Caki2 (cell line): Measurements from ENCODE around the gene PLA2G3. TPM values are rescaled to one million over a fixed set of nuclear protein-coding genes. Genes with fewer than 3 reads are reported as not detected.
A peak's percentile ranks its signal among the peaks of the same experiment; 100 is the strongest.

Experiments used
- DNase-seq: peaks from one replicate; pipeline ENCODE4 v3.0.0-alpha.2; 2015; ENCODE audit warnings: low read depth
- in situ Hi-C: cut with HindIII; loops from 2 replicates; pipeline ENCODE4 v1.10.0; 2016; ENCODE audit warnings: low sequenced_read_pairs, low pct_unique_long_range_greater_than_20kb, mixed read lengths
- total RNA-seq: library from RNA; depleted of rRNA; stranded (reverse); fragments of >200 nt; shearing (Covaris generic); gene quantifications from 2 replicates; pipeline ENCODE4 v1.2.3, GENCODE V29; 2014; ENCODE audit warnings: low replicate concordance

PLA2G3 gene
- total RNA-seq, 1 experiment from 2014 or later, result not detected

DNA sequence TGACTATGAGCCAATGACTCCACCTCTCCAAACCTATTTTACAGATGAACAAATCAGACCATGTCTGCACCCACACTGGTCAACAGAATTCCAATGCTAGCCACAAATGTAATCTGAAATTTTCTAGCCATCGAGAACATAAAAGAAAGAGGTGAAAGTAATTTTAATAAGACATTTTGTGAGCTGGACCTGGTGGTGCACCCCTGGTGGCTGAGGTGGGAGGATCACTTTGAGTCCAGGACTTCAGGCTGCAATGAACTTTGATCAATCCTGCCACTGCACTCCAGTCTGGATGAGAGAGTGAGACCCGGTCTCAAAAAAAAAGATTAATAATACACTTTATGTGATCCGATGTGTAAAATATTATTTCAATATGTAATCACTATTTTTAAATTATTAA lies 10.3 kb upstream of the PLA2G3 start:
- in situ Hi-C loops, result no loop called here
- DNase-seq, result no peak

GRCh38 chr22:31148953-31149627 lies 8.8 kb upstream of the PLA2G3 start:
- in situ Hi-C loops, result no loop called here
- DNase-seq, result peak; percentile 57

GRCh38 chr22:31148488-31148887 lies 8.2 kb upstream of the PLA2G3 start:
- no peak for DNase-seq
- in situ Hi-C loops, result no loop called here

- in situ Hi-C loops, result no loop called here
These were observed 3.9 kb upstream of the PLA2G3 start for GRCh38 chr22:31144223-31144622.

GRCh38 chr22:31143537-31143936 lies 3.2 kb upstream of the PLA2G3 start:
- DNase-seq, result no peak
- in situ Hi-C loops, result no loop called here

More at GRCh38 chr22:31144223-31144622, 3.9 kb upstream of the PLA2G3 start:
- DNase-seq, result no peak

- no peak for DNase-seq
- in situ Hi-C loops, result no loop called here
These were observed 2.7 kb upstream of the PLA2G3 start for GRCh38 chr22:31143038-31143437.

DNA sequence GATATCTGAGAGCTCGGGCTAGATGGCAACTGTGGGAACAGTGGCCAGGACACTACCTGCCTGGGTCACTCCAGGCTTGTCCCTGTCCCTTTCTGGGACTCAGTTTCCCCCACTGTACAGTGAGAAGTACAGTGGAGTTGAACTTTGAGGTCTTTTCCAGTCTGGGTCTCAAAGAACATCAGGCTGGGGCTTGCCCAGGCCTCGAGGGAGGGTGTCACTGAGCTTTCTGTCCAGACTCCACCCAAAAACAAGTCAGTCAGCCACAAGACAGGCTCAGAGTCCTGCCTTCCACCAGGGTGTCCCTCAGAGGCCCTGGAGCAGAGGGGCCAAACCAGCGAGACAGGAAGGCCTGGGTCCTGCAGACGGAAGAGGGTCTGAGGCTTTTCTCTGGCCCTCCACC lies 2.0 kb upstream of the PLA2G3 start:
- in situ Hi-C loops, result no loop called here
- DNase-seq, result no peak

DNA sequence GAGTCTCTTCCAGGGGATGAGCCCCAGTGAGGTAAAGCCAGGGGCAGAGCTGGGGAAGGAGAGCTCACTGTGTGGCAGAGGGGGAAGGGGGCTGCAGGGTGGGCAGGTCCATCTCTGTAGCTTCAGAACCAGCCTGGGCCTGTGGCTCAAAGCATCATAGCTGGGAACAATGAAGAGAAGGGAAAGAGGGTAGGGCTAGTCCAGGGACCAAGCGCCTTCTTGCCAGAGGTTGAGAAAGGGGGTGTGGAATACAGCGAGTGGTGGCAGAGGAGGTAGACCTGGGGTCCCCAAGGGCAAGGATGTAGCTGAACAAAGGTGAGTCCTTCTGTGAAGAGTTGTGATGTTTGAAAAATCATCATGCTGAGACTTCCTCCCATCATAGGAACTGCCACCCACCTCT lies 1.2 kb upstream of the PLA2G3 start:
- no peak for DNase-seq
- in situ Hi-C loops, result no loop called here

GRCh38 chr22:31140746-31141145 lies 438 bp upstream of the PLA2G3 start:
- in situ Hi-C loops, result no loop called here
- no peak for DNase-seq

DNA sequence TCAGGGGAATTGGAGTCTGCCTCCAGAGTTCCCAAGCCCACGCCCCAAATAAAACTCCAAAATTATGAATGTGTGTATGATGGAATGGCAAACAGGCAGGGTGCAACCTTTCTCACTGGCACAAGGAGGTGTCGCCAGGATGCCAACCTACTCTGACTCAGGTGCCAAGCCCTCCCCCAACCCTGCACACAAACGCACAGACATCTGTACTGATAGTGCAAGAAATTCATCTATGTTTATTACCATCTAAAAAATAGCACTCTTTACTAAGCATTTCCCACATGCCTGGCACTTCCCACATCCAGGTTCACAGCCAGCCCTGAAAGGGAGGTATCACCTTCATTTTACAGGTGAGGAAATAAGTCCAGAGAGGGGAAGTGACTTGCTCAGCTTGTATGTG lies 1.2 kb downstream of the PLA2G3 start:
- in situ Hi-C loops, result no loop called here
- DNase-seq, result no peak

DNA sequence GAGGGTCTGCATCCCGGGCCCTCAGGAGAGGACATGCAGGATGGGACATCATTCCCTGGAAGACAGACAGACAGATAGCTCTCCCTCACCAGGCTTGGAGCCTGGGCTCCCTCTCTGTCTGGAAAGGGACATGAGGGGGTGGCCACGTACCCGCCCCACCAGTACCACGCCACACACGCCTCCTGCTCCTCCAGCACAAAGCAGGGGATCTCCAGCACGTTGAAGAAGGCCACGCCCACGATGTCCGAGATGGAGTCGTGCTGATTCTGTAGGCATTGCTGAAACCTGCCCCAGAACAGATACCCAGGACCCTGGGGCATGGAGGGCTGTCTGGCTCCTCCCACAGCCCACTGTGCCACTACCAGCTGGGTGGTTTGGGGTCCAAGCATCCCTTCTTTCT lies 2.2 kb downstream of the PLA2G3 start:
- in situ Hi-C loops, result no loop called here

DNA sequence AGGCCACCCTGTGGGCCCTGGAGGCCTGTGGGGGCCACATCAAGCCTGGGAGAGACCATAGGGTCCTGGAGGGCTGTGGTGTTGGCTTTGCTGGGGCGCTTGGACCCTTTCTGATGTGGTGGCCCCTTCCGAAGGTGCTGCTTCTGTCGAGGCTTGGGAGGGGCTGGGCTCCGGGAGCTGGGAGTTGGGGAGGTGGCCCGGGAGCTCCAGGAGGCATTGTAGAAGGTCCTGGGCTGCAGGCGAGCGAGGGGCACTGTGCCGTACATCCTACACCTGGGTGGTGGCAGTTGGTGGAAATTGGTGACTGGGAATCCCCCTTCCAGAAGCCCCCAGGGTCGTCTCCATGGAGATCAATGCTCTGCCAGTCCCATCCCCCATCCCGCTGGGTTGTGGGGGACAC lies 2.6 kb downstream of the PLA2G3 start:
- DNase-seq, result no peak
- in situ Hi-C loops, result no loop called here

More for the DNA sequence above, 2.2 kb downstream of the PLA2G3 start:
- no peak for DNase-seq

DNA sequence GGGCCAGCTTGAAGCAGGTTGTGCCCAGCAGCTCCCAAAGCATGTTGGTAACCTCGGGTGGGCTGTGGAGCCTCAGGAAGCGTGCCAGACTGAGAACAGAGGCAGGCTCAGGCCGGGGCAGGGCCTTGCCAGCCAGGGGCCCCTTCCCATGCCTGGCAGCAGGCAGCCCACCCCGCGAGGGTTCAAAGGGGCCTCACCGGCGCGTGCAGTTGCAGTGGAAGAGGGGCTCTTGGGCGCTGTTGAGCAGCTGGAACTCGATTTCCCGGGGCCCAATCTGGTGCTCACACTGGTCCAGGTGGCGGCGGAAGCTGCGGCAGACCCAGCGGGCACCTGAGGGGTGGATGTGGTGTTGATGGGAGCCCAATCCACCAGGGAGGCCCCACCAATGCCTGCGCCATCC lies 3.6 kb downstream of the PLA2G3 start:
- in situ Hi-C loops, result no loop called here
- no peak for DNase-seq

DNA sequence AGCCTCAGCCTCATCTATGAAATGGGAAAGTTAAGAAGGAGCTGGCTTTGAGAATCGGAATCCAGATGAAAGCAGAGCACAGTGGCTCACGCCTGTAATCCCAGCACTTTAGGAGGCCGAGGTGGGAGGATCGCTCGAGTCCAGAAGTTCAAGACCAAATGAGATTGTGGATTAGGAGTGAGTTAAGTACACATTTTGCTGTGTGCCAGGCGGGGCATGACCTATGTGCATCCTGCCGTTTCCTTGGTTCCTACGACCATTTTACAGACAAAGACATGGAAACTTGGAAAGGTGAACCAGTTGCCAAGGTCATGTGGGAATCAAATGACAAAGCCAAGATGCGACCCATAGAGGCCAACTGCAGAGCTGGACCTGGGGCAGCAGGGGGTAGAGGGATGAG lies 4.2 kb downstream of the PLA2G3 start:
- in situ Hi-C loops, result no loop called here
- DNase-seq, result no peak

DNA sequence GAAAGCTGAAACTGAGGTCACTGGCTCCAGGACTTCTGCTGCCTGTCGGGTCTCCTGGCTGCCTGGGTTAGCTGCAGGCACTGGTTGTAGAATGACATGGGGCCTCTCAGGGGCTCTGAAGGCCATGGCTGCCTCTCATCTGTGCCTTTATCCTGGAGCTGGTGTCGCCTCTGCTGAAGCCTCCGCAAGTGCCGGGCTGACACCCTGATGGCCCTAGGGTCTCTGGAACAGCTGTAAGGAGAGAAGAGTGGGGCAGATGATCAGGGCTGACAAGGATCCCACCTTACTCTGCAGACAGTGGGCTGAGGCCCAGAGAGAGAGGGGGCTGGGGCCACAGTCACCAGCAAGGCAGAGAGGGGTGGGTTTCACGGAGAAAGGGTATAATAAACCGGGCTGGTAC lies 4.6 kb downstream of the PLA2G3 start:
- DNase-seq, result no peak
- in situ Hi-C loops, result no loop called here

DNA sequence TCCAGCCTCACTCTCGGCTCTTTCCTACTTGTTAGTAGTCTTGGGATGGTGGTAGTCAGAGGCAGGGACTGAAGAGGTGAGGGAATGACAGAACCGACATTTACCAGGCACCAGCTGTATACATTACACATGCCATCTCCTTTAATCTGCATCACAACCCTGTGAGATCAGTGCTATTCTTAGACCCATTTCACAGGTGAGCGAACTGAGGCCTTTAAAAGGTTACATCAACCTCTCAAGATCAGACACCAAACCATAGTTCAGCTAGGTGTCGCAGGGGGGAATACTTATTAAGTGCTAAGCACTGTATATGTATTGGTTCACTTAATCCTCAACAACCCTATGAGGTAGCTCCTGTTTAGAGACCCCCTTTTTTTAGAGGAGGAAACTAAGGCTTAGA lies 5.6 kb downstream of the PLA2G3 start:
- no peak for DNase-seq
- in situ Hi-C loops, result no loop called here

GRCh38 chr22:31133911-31134310 lies 6.4 kb downstream of the PLA2G3 start:
- no peak for DNase-seq
- in situ Hi-C loops, result no loop called here

GRCh38 chr22:31130873-31131272 lies 9.4 kb downstream of the PLA2G3 start:
- DNase-seq, result no peak
- in situ Hi-C loops, result no loop called here

DNA sequence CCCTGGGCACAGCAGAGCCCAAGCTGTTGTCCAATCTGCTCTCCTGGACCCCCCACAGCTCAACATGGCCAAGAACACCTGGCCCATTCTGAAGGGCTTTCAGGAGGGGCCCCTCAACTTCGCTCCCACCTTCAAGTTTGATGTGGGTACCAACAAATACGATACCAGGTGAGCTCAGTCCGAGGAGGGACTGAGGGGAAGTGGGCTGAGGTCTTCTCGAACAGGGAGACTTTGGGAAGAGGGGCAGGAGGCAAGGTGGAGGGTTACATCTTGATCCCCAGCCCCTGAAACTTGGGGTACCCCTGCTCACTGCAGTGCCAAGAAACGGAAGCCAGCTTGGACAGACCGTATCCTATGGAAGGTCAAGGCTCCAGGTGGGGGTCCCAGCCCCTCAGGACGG lies 12.2 kb downstream of the PLA2G3 start:
- in situ Hi-C loops, result no loop called here
- no peak for DNase-seq

GRCh38 chr22:31127181-31127772 lies 13.0 kb downstream of the PLA2G3 start:
- DNase-seq, result no peak
- in situ Hi-C loops, result no loop called here
